HG03103 (cell line): ENCODE measurements around the gene KCNMB3.
"Not testable (repeated sequence)": the region's sequence is repeated elsewhere in the genome, so short reads cannot be mapped to it uniquely, and the experiment has no call there.

Source experiments
- ATAC-seq: cut with Tn5 transposase; IDR thresholded peaks from one replicate; pipeline ENCODE4 v1.9.1; 2021; ENCODE audit warnings: low read depth; ENCODE audit not compliant: unreplicated experiment

KCNMB3 gene

GRCh38 chr3:179265092-179265491 is 14.2 kb upstream of the KCNMB3 start:
- no peak for ATAC-seq

- ATAC-seq, result no peak
Observed at GRCh38 chr3:179264449-179264848, 13.5 kb upstream of the KCNMB3 start.

GRCh38 chr3:179263134-179263533 is 12.2 kb upstream of the KCNMB3 start:
- no peak for ATAC-seq

GRCh38 chr3:179260949-179261765 is 10.2 kb upstream of the KCNMB3 start:
- ATAC-seq, result peak; percentile 74

- not testable (repeated sequence) for ATAC-seq
Observed at GRCh38 chr3:179259959-179260756, 9.2 kb upstream of the KCNMB3 start.

GRCh38 chr3:179258820-179259219 is 7.9 kb upstream of the KCNMB3 start:
- ATAC-seq, result no peak

- not testable (repeated sequence) for ATAC-seq
Observed at GRCh38 chr3:179257742-179258141, 6.8 kb upstream of the KCNMB3 start.

- no peak for ATAC-seq
Observed at GRCh38 chr3:179256813-179257212, 5.9 kb upstream of the KCNMB3 start.

GRCh38 chr3:179247289-179248015 is 3.5 kb downstream of the KCNMB3 start:
- ATAC-seq, result no peak

- no peak for ATAC-seq
Observed at GRCh38 chr3:179244878-179245277, 6.0 kb downstream of the KCNMB3 start.

GRCh38 chr3:179242859-179243258 is 8.1 kb downstream of the KCNMB3 start:
- ATAC-seq, result not testable (repeated sequence)

- not testable (repeated sequence) for ATAC-seq
Observed at GRCh38 chr3:179240299-179240698, 10.6 kb downstream of the KCNMB3 start.

- peak; percentile 73 for ATAC-seq
Observed at GRCh38 chr3:179236669-179237301, 14.1 kb downstream of the KCNMB3 start.

GRCh38 chr3:179234199-179234598 is 16.7 kb downstream of the KCNMB3 start:
- ATAC-seq, result no peak

GRCh38 chr3:179233043-179233442 is 17.9 kb downstream of the KCNMB3 start:
- no peak for ATAC-seq

GRCh38 chr3:179229177-179229576 is 21.7 kb downstream of the KCNMB3 start:
- ATAC-seq, result no peak

GRCh38 chr3:179227349-179227748 is 23.6 kb downstream of the KCNMB3 start:
- ATAC-seq, result no peak

- no peak for ATAC-seq
Observed at GRCh38 chr3:179224584-179224983, 26.3 kb downstream of the KCNMB3 start.

- no peak for ATAC-seq
Observed at GRCh38 chr3:179223548-179223947, 27.4 kb downstream of the KCNMB3 start.

GRCh38 chr3:179218213-179218612 is 32.7 kb downstream of the KCNMB3 start:
- ATAC-seq, result not testable (repeated sequence)
